Ovary (tissue), 3 donors: ENCODE results near the gene SLC4A2.

Experiments used
- EP300 ChIP-seq: sonication (generic); formaldehyde crosslinking; IDR thresholded peaks from one replicate; pipeline ENCODE4 v1.6.1; 2017; ENCODE audit warnings: antibody characterized with exemption
- POLR2A ChIP-seq: fragments of 450-650 bp; IDR thresholded peaks from one replicate; pipeline ENCODE4 v1.6.1; 2017; ENCODE audit warnings: antibody characterized with exemption, mild to moderate bottlenecking, moderate library complexity
- TF ChIP-seq, protein P1 (sequence below), 3 donors: fragments of 450-650 bp in 2 of 3; fragments of 200-600 bp in 1 of 3; IDR thresholded peaks; one replicate each; pipeline versions ENCODE4 v1.5.1 to v1.8.0; 2016 to 2022; ENCODE audit warnings: antibody characterized with exemption in 3 of 3, mild to moderate bottlenecking in 1 of 3
- donor health status: DM: no; HTN: no; CAD: no.

DNA sequence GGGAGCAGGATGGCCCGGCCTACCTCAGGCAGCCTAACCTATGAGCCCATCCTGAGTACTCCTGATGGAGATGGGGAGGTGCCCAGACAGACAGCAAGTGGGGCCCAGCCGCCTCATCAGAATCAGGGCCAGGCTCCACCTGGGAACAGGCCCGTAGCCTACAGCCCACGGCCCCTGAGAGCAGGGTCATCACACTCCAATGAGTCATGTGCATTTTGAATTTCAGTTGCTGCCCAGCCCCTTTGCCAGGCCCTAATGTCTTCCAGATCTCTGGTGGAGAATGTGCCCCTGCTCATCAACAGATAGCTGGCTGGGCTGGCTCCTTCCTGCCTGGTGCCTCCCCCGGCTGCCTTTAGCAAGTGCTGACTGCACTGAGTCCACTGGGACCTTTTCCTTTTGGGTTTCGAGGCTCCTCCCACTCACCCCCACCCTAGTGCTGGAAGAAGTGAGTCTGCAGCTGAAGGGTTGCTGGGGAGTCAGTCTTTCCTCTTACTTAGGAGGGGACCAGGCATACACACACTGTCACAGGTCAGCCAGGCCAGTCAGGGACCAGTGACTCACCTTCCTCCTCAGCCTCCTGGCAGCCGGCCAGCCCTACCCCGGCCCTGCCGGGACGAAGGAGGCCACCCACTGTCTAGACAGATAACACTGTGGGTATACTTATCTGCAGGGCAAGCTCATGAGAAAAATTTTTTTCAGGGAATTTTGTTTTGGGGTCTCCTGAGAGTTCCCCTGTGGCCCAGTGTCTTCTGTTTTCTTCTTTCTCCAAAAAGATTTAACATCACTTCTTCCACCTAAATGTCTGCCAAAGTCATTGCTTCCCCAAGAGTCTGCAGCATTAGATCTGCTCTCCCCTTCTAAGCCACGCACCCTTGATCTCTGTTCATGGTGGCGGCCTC is 20.2 kb upstream of the SLC4A2 start:
- no peak for TF ChIP-seq EP300
- TF ChIP-seq, protein P1, sequence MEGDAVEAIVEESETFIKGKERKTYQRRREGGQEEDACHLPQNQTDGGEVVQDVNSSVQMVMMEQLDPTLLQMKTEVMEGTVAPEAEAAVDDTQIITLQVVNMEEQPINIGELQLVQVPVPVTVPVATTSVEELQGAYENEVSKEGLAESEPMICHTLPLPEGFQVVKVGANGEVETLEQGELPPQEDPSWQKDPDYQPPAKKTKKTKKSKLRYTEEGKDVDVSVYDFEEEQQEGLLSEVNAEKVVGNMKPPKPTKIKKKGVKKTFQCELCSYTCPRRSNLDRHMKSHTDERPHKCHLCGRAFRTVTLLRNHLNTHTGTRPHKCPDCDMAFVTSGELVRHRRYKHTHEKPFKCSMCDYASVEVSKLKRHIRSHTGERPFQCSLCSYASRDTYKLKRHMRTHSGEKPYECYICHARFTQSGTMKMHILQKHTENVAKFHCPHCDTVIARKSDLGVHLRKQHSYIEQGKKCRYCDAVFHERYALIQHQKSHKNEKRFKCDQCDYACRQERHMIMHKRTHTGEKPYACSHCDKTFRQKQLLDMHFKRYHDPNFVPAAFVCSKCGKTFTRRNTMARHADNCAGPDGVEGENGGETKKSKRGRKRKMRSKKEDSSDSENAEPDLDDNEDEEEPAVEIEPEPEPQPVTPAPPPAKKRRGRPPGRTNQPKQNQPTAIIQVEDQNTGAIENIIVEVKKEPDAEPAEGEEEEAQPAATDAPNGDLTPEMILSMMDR (IDR thresholded peaks at IDR 0.05), result no peak
- no peak for TF ChIP-seq POLR2A
